HG03159 (cell line): ENCODE measurements around the gene ZNF436.
"Not testable (repeated sequence)": the region's sequence is repeated elsewhere in the genome, so short reads cannot be mapped to it uniquely, and the experiment has no call there.

Experiments used
- ATAC-seq: cut with Tn5 transposase; IDR thresholded peaks from one replicate; pipeline ENCODE4 v1.9.1; 2021; ENCODE audit warnings: mild to moderate bottlenecking, moderate library complexity; ENCODE audit not compliant: unreplicated experiment

The ZNF436 gene

DNA sequence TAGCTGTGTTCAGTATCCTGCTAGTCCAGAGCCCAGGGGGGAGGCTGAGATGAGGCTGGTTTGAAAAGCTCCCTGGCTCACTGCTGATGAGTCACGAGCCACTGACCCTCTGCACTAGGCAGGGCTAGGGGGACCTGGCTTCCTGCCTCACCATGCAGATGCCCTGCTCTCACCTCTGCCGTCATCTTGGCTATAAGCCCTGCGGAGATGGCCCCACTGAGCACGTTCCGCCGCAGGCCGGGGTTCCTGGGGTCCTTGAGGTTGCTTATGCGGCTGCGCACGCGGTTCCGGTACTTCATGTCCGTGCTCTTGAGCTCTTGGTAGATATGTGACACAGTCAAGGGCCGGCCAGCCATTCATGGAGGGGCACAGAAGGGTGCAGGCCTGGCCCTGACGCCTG lies 24.1 kb upstream of the ZNF436 start:
- ATAC-seq, result no peak

DNA sequence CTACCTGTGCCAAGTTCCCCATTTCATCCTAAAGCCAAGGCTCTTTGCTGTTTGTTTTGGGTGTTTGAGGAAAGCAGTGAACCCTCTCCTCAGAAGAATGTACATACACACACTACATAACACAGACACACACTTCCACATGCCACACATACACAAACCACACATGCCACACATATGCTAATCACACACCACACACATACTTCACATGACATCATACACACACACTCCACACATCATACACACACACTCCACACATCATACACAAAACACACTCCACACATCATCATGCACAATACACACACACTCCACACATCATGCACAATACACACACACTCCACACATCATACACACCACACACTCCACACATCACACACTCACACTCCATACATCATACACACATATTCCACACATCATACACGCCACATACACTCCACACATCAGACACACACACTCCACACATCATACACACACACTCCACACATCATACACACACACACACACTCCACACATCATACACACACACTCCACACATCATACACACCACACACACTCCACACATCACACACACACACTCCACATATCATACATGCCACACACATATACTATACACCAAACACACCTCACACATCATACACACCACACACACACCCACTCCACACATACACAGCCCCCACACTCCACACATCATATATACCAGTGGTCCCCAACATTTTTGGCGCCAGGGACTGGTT lies 22.7 kb upstream of the ZNF436 start:
- ATAC-seq, result no peak

DNA sequence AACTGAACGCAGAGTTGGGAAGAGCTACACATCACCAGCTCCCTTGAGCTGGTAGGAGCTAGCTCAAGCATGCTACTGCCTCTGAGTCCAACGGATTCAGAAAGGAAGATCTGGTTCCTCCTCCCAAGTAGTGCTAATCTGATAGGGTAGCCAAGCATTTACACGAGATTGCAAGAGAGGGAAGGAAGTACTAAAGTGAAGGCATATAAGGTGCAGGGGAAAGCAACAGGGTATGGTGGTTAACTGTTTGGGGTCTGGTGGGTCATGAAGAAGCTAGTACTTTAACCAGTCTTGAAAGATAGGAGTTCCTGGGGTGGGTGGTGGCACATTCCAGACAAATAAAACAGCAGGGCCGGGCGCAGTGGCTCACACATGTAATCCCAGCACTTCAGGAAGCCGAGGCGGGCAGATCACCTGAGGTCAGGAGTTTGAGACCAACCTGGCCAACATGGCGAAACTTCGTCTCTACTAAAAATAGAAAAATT lies 20.2 kb upstream of the ZNF436 start:
- no peak for ATAC-seq

DNA sequence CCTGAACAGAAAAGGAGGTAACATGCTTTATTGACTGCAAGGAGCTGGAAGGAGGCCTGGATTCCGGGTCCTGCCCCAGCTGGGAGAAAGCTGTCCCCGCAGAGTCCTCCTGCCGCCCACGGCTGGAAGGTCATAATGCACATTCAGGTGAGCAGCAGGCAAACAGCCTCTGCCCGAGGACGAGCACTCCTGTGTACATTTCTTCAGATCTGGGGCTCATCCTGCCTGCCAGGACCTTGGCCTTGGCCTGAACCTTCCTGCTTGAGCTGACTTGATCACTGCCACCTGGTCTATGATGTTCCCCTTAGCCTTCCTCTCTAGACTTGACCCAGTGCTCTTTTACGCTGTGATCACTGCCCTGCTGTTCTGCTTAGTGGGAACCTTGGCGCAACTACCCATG lies 17.9 kb upstream of the ZNF436 start:
- no peak for ATAC-seq

DNA sequence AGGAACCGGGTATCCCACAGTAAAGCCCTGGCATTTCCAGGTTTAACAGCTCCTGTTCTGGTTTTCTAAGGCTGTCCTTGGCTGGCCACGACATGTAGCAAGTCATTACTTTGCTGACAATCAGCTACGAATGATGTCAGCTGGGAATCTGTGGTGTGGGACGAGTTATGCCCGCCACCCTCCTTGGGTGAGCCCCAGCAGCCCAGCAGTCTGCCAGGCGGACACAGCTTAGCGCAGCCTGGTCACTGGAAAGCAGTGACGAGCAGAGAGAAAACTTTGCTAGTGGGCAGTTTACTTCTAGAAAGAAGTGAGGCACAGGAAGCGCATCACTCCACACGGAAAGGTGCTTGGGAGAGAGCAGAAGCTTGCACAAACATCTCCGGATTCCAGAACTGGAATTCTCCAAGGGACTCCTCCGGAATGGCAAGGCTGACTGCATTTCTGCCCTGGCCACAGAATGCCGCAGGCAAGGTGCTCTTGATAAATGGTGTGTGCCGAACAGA lies 15.5 kb upstream of the ZNF436 start:
- ATAC-seq, result no peak

DNA sequence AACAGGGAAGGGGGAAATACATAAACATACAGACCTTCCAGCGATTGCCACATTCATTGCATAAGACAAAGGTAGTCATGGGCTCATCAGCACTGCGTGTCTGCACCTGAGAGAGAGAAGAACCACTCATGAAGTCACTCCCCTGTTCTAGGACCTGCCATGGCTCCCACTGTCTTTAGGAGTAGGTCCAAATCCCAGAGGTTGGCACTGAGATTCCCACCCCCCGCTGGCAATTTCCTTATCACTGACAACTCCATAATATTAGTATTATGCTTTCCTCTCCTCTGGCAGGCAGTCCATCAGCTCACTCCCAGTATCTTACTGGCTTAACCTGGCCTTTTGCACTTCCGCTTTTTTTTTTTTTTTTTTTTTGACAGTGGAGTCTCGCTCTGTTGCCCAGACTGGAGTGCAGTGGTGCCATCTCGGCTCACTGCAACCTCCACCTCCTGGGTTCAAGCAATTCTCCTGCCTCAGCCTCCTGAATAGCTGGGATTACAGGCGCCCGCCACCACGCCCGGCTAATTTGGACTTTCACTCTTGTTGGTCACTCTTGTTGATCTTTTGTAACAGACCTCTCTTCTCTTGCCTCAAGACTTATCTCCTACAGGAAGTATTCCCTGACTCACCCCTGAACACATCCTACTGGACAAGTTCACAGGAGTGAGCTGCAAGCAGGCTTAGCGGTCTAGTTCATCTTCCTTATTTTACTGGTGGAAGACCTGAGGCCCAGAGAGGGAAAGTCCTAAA lies 14.8 kb upstream of the ZNF436 start:
- ATAC-seq, result no peak

DNA sequence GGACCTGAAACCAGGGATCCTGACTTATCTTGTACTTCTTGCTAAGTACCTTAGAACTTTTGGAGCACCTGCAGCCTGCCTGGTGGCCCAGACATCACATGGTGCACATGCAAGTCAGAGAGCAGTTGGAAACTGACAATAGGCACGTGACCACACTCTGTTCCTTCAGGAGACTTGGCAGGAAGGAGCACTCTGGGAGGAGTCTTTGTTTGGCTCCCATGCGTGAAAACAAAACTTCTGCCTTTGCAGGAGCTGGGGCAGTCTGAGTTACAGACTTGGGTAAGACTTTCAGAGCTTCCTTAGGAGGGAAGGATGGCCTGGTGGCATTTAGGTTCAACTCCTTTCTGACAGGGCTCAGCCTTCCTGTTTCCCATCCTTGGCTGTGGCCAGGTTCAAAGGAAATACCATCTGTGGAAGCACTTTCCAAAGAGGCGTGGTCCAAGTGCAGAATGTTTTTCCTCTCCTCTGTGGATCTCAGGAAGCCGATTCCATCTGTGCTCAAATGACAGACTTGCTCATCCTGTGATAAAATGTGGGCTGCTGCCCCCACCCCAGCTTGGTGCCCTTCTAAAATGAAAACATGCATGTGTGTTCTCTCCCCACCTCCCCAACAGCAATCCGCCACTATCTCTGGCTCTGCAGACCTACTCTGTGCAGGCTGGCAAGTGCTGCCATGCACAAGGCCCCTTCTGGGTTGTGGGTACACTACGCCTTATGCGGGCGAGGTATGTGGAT lies 14.1 kb upstream of the ZNF436 start:
- ATAC-seq, result no peak

DNA sequence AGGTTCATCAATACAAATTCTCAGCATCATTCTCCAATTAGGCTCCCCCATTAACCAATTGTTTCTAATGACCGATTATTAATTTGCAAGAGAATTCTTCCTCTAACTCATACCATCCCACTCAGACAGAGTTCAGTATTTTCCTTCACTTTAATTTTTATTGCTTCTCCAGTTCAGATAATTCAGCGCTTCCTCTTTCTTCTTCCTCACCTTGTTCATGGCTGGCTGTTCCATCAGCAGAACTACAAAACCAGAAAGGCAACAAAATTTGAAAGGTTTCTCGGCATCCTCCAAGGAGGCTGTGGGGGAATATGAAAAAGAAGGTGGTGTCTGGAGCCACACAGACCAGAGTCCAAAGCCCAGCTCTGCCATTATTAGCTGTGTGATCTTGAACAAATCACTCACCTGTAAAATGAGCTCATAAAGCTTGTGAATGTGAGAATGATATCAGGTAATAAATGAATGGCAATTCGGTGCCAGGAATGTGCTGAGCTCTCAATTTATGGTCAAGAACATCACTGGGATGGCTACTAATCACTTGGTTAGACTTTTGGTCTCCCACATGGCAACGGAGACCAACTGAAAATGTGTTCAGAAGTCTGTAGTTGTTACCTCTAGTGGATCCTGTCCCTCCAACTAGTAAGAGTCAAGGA lies 11.7 kb upstream of the ZNF436 start:
- ATAC-seq, result no peak

DNA sequence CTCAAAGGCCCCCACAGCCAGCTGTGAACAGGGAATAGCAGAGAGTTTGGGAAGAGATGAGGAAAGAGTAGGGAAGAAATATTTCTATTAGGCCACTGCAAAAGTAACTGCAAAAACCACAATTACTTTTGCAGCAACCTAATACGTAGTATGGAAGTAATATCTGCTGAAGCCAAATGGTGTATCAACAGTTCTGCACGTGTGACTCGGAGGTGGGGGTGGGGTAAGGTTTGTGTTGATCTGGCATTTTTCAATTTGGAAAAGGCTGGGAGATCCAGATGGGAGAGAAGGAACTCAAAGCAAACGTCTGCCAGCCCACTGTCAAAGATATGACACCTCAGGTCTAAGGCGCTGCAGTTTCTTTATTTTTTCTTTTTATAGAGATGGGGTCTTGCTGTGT lies 11.1 kb upstream of the ZNF436 start:
- ATAC-seq, result no peak

DNA sequence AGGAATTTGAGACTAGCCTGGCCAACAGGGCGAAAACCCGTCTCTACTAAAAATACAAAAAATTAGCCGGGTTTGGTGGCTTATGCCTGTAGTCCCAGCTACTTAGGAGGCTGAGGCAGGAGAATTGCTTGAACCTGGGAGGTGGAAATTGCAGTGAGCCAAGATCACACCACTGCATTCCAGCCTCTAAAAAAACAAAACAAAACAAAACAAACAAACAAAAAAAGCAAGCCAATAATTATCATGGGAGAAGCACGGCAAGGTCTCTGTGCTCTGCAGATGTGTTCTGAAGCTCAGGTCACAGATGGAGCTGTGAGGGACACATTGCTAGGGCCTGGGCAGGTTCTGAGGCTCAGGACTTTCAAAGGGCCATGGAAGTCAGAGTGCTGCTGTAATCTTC lies 10.6 kb upstream of the ZNF436 start:
- not testable (repeated sequence) for ATAC-seq

DNA sequence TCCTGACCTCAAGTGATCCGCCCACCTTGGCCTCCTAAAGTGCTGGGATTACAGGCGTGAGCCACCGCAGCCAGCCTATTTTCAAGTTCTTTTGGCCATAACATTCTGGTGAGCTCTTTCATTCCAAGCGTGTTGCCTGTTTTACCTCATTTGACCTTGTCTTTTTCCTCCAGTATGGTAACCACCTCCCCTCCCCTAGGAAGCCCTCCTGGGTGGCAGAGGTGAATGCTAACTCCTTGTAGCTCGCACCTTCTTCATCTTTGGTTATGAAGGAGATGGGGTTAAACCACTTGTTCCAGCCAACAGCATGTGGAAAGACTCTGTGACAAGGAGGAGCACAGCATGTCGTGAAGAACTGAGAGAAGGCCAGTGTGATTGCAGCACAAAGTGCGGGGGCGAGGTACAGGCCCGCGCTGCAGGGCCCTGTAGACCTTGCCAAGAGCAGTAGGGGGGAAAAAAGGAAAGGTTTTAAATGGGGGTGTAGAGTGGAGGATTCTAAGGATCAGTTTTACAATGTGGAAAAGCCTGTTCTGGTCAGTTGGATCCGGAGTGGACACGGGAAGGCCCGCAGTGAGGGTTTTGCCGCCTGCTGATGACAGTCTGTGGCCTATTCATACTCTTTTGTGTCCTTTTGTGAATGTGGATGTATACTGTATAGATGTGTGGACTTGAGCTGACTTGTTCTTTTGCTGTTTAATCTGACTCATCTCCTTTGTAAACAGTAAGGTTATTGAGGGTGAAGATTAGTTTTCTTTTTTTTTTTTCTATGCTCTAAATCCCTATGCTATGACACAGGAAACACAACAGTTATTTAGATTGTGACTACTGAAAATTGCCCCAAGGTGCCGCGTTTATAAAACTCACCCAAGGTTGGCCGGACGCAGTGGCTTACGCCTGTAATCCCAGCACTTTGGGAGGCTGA lies 7.5 kb upstream of the ZNF436 start:
- no peak for ATAC-seq

DNA sequence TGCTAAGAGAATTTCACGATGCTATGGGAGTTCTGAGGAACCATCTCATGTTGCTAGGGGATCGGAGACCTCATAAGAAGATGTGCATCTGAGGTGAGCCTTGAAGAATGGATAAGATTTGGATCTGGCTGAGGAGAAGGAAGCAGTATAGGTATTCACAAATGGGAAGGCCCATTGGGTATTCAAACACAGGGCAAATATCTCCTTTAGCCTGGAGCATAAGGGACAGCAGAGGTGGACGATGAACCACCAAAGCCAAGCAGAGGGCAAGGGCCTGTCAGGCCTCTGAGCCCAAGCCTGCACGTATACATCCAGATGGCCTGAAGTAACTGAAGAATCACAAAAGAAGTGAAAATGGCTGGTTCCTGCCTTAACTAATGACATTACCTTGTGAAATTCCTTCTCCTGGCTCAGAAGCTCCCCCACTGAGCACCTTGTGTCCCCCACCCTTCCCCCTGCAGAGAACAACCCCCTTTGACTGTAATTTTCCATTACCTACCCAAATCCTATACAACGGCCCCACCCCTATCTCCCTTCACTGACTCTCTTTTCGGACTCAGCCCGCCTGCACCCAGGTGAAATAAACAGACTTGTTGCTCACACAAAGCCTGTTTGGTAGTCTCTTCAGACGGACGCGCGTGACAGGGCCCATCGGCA lies 4.6 kb upstream of the ZNF436 start:
- ATAC-seq, result not testable (repeated sequence)

DNA sequence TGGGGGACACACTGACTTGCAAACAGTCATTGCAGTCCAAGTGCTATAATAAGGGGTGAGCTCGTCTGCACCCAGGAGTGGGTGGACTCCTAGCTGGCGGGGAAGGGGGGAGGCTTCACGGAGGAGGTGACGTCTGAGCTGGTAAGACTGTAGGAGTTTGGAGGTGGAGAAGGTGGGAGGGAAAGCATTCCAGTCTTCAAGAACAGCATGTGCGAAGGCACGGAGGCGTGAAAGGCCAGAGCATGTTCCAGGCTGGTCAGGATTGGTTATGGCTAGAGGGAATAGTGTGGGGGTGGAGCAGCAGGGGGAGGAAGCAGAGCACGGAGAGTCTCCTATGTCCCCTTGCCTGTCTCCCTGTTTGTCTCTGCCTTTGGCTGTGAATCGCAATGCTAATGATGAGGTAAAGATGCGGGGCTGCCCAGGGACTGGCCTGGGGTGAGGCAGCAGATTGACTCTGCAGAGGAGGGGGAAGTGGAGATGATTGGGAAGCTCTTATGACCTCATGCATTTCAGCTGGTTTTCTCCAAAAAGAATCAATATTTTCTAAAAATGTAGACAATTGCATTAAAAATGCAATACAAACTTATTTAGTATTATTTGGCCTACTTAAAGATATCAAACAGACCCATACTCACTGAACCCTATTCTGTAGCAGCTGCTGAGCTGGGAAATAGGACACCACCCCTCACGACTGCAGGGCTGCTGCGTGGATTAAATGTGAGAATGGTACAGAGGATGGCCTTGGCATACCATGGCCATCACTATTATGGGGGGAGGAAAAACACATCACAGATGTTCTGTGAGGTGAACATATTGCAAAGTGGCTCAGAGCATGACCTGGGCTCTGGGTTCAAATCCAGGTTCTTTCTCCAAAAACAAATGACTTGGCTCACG lies 2.6 kb upstream of the ZNF436 start:
- ATAC-seq, result no peak

DNA sequence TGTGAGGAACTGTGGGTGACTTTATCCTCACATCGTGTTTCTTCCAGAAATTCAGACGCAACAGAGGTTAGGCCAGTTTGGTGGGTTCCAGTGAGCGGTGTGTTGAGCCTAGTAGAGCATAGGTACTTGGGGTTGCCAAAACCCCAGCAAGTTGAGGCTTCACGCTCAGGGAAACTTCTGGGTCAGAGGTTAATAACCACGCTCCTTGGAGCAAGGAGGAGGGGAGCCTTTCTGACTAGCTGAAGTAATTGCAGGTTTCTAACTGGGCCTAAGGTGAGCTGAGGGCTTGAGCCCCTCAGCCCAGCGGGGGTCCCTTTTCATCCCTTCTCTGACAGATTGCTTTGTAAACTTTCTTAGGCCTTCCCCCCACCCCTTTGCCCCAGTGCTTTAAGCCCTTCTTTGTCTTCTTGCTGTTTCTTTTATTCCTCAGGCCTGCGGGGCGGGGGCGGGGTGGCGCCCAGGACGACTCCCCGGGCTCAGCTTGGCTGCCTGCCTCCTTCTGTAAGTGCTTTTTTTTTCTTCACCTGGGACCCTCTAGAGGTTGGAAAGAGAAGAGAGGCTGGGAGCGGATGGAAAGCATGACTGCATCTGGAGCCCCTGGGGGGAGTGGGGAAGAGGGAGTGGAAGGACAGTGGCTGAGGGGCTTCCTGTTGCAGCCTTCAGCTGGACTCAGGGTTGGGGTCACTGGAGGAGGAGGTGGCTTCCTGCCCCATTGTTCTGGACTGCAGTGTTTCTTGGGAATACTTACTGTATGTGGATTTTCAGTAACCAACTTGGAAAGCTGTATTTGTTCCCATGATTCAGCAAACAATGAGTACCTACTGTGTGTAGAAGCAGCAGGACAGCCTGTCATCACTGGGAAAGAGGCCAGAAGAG lies 1.3 kb upstream of the ZNF436 start:
- no peak for ATAC-seq

DNA sequence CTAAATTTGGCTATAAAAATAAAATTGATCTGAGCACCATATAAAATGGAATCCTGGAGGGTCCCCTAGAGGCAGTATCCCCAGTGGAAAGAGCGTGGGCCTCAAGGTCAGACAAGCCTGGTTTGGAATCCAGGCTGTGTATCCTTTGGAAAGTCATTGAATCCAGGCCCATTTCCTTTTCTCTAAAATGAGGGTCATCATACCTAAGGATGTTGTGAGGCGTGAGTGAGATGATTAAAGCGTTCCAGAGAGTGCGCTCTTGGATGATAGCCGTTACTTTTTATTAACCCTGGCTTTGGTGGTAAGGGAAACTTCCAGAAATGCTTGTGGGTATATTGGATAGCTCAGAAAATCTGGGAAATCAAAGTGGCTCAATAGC lies 683 bp upstream of the ZNF436 start:
- ATAC-seq, result no peak

DNA sequence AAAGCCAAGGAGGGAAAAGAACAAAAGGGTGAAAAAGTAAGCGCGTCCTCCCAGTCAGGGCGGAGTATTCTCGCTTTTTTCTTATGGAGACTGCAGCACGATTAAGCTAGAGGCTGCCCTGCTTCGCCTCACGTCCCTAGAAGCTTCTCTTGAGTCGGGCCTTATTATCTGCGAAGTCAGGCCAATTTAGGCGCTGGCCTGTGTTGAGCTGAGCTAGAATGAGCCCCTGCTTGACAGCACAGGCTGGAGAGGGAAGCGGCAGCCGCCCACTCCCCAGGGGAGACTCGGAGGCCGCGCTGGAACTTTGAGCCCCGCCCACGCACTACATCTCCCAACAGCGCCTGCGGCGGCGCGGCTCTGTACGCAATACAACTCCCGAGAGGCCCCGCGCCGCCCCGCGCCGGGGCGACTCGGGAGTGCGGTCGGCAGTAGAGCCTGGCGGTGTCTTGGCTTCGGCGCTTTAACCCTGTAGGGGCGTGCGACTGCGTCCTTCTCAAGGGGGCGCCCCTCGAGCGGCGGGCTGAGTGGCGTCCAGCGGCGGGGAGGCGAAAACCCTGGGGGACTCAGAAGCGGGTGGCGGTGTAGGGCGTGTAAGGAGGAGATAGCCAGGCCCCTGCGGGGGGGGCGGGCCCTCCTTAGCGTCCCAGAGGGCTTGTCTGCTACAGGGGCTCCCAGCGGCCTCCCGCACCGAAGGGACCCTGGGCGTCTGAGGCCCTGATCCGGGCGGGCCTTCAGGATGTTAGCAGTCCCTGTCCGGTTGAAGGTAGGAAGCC lies 888 bp downstream of the ZNF436 start:
- peak; percentile 64 for ATAC-seq
